NCI-H345 treated with DMSO at 0.1 percent for 48 hours (cell line): ENCODE measurements around the gene EMP3.

Experiments
- DNase-seq: peaks from one replicate; lab custom pipeline; 2025; ENCODE audit not compliant: unreplicated experiment; lab: John Stamatoyannopoulos, UW

The EMP3 gene

GRCh38 chr19:48372904-48373303 is 47.6 kb downstream of the EMP3 start:
- DNase-seq = peak; percentile 64

GRCh38 chr19:48373567-48373966 is 48.2 kb downstream of the EMP3 start:
- DNase-seq = no peak

GRCh38 chr19:48378194-48378570 is 52.8 kb downstream of the EMP3 start:
- DNase-seq = no peak

- no peak for DNase-seq
These were observed 53.7 kb downstream of the EMP3 start for GRCh38 chr19:48379058-48379457.
